Measurements from ENCODE around the gene RFC4. TPM values are rescaled to one million over a fixed set of nuclear protein-coding genes. Genes with fewer than 3 reads are reported as not detected.

The RFC4 gene
- total RNA-seq, 1 donor from 2014 or later = 8.3 TPM

GRCh38 chr3:186800285-186800684 lies 6.0 kb downstream of the RFC4 start:
- Histone ChIP-seq H3K27ac (no peak overlapping the region), H3K27me3 (no peaks in the 10 kb centered on the region), H3K4me1 (no peaks in the 10 kb centered on the region), H3K4me3 (no peak overlapping the region), H3K36me3 (peaks cover 24% of the 10 kb centered on the region), H3K9me3 (no peaks in the 10 kb centered on the region)
- no peak for TF ChIP-seq CTCF (IDR thresholded peaks at IDR 0.05)
- intact Hi-C loops (cut with DNase I) = no loop called here
- ATAC-seq (no peak), DNase-seq (no peak)

DNA sequence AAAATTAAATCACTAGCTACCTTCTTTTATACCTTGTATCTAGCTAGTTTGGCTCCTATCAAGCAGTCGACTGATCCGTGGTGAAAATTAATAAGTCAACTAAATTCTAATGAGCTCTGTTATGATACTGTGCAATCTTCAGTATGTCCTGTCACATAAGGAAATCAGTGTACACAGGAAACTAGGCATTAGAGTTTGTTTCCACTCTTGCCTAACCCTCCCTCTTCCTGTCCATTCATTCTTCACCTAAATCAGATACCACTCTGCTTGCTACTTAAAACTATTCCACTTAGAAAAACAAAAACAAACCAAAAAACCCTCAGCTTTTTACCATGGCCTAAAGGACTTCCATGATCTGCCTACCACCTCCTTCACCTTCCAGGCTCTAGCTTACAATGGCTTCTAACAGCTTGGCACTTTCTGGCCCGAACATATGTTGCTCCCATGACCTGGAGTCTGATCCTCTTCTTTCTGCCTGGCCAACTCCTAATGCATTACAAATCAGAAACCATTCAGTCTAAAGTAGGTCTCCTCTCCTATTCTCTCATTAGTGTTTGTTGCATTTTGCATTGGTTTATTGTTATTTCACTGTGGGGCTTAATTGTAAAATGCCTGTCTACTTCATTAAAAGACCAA lies 7.9 kb downstream of the RFC4 start:
- no peaks in the 10 kb centered on the region for H3K27me3 ChIP-seq
- H3K4me3 ChIP-seq = no peak overlapping the region
- intact Hi-C loops (cut with DNase I) = no loop called here
- no peak for TF ChIP-seq CTCF (IDR thresholded peaks at IDR 0.05)
- no peaks in the 10 kb centered on the region for H3K9me3 ChIP-seq
- no peak for DNase-seq
- H3K4me1 ChIP-seq = no peaks in the 10 kb centered on the region
- H3K27ac ChIP-seq = no peak overlapping the region
- no peak for ATAC-seq
- H3K36me3 ChIP-seq = peaks cover 35% of the 10 kb centered on the region

DNA sequence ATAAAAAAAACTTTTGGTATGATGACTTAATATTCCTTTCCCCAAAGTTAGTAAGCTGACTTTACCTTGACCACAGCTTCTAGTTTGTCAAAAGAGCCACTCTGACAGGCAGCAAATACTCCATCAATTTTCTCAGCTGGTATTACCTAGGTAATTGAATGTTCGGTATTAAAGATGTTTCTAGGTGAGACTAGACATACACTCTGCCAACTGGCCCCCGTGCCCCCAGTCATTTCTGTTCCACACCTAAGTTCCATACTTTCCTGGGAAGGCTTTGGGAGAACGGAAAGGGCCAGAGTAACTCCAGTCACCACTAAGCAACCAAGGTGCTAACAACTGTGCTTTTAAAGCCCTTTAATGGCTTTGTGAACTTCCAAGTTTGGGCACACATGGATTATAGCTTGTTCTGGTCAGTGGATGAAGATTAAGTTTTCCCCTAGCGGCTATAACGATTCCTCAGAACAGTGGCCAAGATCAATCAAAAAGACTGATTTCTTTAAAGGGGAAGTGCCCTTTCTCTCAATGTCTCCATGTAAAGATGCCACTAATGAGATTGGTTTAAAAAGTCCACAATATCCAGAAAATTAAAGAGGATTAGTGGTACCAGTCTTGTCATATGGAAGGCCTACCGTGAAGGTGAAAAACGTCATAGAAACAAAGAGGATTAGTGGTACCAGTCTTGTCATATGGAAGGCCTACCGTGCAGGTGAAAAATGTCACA lies 15.9 kb downstream of the RFC4 start:
- no peak for TF ChIP-seq CTCF (IDR thresholded peaks at IDR 0.05)
- no peak for DNase-seq
- Histone ChIP-seq H3K9me3 (no peaks in the 10 kb centered on the region), H3K4me1 (peaks cover 30% of the 10 kb centered on the region), H3K27ac (no peak overlapping the region), H3K36me3 (peaks cover 67% of the 10 kb centered on the region), H3K27me3 (no peaks in the 10 kb centered on the region), H3K4me3 (no peak overlapping the region)
- intact Hi-C loops (cut with DNase I) = no loop called here
- peak; percentile 14 for ATAC-seq

GRCh38 chr3:186789554-186790260 lies 16.6 kb downstream of the RFC4 start:
- no peaks in the 10 kb centered on the region for H3K9me3 ChIP-seq
- DNase-seq (no peak), ATAC-seq (no peak)
- no peak overlapping the region for H3K27ac ChIP-seq
- no peak overlapping the region for H3K4me3 ChIP-seq
- no peaks in the 10 kb centered on the region for H3K27me3 ChIP-seq
- peaks cover 74% of the 10 kb centered on the region for H3K36me3 ChIP-seq
- TF ChIP-seq CTCF (IDR thresholded peaks at IDR 0.05) = no peak
- intact Hi-C loops (cut with DNase I) = no loop called here
- H3K4me1 ChIP-seq = peaks cover 36% of the 10 kb centered on the region

- DNase-seq (no peak), ATAC-seq (no peak)
- intact Hi-C loops (cut with DNase I) = no loop called here
- Histone ChIP-seq H3K27ac (no peak overlapping the region), H3K4me3 (no peak overlapping the region), H3K36me3 (peaks cover 74% of the 10 kb centered on the region), H3K9me3 (no peaks in the 10 kb centered on the region), H3K27me3 (no peaks in the 10 kb centered on the region), H3K4me1 (peaks cover 39% of the 10 kb centered on the region)
- TF ChIP-seq CTCF (IDR thresholded peaks at IDR 0.05) = no peak
Measured at GRCh38 chr3:186788482-186789370, 17.6 kb downstream of the RFC4 start.

Measured in upper lobe of right lung (tissue), 1 donor.